HG02943 (cell line): ENCODE measurements around the gene PIK3CA.

ENCODE experiments used
- ATAC-seq: cut with Tn5 transposase; IDR thresholded peaks from one replicate; pipeline ENCODE4 v1.9.1; 2021; ENCODE audit warnings: mild to moderate bottlenecking, low read depth, moderate library complexity; ENCODE audit not compliant: unreplicated experiment

Gene PIK3CA

DNA sequence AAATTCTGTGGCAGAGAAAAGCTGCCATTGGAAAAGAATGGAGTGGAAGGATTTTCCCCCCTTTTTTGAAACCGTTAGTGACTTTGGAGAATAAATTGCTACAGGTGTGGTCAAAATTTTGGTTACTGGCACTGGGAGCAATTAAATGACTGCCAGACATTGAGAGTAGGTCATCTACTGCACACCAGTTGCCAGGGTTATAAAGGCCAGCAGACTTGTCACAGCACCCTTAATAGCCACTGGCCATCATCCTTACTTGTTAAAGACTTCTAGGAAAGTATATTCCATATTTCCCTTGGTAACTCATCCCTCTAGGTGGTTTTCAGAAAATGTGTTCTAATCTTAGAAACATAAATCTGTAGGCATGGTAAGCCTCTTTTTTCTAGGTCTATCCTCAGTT lies 8.0 kb downstream of the PIK3CA start:
- no peak for ATAC-seq

DNA sequence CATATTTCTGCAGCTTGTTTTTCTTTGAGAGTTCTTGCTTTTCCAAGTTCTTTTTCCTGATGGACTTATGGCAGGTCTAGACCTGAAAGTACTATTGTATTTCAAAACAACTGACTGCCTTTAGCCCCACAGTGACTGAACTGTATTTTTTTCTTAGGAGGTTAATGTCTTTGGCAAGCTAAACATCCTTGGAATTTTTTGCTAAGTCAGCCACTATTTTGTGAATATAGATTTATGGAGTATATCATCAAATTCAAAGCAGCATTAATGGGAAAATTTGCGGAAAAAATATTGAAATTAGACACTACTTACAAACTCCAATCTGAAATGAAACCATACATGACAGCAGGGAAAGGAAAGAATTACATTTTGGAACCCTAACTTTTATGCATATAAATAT lies 8.6 kb downstream of the PIK3CA start:
- no peak for ATAC-seq

DNA sequence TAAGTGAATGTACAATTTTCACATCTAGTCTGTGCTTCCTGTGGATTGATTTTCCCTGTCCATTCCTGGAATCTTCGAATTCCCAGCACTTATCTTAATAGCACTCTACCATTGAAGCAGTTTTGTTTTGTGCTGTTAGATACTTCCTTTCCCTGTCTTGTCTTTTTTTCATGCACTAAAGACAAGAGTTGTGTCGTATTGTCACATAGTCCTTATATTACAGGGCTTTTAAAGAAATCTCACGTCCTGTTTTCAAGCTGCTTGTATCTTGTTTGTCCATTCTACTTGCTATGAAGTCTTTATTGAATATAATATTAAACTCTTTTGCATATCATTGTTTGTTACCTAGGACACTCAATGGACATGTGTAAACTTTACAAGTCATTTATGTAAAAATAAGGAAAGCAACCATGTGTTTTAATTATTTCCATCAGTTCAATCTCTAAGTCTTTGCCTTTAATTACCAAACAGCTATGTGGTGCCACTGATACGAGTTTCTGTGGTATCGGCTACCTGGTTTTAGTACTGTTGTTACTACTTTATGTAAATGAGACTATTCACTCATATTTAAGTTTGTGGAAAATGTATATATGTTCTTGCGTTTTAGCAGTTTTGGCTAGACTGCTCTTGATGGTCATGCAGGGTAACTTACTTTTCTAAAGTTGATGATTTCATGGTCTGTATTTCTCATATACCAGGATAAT lies 10.3 kb downstream of the PIK3CA start:
- no peak for ATAC-seq

DNA sequence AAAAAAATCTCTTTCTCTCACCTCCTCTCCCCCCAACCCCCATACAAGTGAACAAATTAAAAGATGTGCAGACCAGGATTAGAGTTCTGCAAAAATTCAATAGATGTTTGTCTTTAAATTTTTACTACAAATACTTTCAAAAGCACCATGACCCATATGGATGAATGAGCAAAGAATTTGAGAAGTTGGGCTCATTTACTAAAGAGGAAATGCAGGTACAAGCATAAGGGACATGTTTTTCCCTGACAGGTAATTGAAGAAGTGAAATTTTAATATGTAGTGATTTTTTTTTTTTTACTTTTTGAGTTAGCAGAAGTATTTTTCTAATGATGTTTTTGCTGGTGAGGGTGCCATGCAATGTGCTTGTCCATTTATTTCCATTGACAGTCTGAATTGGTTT lies 15.3 kb downstream of the PIK3CA start:
- no peak for ATAC-seq

DNA sequence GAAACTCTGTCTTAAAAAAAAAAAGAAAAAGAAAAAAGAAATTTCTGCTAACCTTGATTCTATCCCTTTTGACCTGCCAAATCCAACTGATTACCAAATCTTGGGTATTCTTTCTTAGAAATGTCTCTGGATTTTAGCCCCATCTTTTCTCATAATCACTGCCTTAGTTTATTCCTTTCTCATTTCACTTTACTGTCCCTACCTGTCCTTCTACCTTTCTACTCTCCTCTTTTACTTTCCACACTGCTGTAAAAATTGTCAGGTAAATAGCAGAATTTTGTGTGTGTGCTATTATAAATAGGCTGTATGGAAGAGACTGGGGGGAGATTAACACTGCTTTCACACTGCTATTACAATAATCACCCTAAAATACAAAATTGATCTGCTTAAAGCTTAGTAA lies 16.7 kb downstream of the PIK3CA start:
- no peak for ATAC-seq

DNA sequence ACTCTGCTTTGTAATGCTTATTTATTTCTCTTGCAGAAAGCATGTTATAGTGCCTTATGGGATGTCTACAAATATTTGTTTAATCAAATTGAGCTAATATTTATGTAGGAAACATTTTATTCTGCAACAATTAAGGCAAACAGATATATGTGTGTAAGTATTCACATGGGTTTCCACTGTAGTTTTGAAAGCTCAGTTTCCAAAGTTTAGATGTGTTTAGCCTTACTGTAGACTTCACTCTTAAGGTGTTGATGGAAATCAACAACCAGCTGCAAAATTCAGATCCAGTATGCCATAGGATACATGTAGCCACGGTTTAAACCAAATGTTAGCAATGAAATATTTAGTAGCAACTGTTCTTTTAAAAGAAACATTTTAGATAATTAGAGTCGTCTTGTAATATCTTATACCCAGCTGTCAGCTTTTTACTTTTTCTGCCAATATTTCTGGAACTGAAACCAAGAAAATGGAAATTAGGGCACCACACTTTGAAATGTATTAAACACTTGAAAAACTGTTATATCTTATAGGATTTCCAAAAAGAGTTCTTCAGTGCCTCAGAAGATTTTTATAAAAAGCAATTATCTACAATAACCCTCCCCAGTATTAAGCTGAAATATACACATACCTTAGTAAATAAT lies 18.5 kb downstream of the PIK3CA start:
- no peak for ATAC-seq

DNA sequence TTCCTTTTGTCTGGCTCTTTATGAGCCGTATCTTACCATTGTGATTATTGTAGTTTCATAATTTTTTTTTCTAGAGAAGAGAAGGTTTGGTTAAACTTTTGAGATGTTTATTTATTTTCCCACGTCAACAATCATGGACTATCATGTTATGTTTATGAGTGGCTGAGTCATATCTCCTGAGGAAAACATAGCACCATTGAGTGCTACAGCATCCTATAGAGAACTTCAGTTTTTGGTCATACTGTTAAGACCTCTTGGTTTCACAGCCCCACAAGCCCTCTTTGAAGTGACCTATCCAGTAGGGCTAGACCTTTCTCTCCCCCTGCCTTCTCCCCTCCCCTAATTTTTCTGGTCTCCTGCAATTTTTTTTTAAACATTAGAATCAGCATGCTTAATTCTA lies 20.8 kb downstream of the PIK3CA start:
- no peak for ATAC-seq

DNA sequence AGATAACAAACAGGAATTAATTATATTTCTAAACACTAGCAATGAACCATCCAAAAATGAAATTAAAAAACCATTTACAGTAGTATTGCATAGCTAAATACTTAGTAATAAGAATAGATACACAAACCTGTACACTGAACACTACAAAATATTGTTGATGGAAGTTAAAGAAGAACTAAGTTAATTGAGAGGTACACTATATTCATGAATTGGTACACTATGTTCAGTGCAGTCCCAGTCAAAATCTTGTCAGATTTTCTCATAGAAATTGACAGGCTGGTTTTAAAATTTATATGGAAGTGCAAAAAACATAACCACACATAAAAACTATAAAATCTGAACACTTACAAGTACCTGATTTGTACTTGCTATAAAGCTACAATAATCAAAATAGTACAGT lies 24.4 kb downstream of the PIK3CA start:
- ATAC-seq, result no peak

DNA sequence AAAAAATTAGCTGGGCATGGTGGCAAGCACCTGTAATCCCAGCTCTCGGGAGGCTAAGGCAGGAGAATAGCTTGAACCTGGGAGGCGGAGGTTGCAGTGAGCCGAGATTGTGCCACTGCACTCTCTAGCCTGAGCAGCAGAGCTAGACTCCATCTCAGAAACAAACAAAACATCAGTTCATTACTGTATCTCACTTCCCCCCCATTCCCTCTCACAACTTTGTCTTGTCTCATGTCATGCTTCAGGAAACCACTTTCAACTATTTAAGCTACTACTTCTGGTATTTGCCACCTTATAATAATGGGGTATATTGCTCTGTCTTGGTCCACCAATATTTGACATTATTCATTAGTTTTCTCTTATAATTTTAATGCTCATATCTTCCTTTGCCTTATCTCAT lies 26.2 kb downstream of the PIK3CA start:
- no peak for ATAC-seq

DNA sequence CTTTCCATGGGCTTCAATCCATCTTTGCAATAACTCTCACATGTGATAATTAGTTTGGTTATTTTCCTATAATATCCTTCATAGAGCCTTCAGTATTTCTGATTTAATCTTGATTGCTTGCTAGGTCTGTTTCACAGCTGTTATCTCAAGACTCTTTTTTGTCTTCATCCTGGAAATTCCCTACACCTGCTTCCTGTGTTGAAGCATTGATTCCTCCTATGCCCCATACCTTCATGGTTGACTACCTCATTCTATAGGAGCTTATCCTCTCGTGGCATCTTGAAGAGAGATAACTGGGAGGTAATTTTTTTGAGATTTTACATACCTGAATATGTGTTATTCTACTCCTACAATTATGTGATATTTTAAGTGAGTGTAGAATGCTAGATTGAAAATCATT lies 26.7 kb downstream of the PIK3CA start:
- ATAC-seq, result no peak

DNA sequence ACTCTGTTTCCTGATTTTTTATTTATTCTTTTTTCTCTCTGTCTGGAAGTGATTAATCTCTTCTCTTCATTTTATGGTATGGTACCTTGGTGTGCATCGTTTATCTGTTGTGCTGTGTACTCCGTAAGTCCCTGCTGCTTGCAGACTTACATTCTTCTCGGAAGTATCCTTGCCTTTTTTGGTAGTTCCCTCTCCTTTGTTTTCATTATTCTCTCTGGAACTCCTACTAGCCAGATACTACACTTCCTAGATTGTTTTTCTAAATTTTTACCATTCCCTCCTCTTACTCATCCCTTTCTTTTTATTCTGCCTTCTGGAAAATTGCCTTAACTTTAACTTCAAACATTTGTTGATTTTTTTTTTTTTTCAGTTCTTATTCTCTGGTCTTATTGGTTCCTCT lies 27.2 kb downstream of the PIK3CA start:
- ATAC-seq, result no peak

DNA sequence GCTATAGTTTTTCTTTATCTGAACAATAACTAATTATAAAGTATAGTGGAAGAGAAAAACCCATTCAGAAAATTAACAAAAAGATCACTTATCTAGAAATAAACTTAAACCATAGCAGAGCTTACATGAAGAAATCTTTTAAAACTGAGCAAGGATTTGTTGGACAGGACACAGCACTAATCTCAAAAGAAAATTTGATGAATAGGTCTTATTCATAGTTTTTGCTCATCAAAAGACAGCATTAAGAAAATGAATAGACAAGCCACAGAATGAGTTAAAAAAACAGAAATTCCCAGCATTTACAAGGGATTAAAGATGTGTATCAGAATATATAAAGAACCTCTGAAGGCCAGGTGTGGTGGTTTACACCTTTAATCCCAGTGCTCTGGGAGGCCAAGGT lies 29.5 kb downstream of the PIK3CA start:
- ATAC-seq, result no peak

DNA sequence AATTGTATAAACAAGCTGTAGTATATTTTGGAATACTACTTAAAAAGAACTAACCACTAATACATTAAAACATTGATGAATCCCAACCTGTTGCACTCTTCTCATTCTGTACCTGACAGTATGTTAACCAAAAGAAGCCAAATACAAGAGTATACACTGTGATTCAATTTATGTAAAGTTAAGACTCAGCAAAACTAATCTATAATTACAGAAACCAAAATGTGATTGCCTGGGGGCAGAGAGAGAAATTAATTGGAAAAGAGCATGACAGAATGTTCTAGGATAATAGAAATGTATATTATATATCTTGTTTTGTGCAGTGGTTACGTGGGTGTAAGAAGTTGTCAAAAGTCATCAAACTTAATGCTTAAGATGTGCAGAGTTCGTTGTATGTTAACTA lies 31.1 kb downstream of the PIK3CA start:
- ATAC-seq, result no peak

DNA sequence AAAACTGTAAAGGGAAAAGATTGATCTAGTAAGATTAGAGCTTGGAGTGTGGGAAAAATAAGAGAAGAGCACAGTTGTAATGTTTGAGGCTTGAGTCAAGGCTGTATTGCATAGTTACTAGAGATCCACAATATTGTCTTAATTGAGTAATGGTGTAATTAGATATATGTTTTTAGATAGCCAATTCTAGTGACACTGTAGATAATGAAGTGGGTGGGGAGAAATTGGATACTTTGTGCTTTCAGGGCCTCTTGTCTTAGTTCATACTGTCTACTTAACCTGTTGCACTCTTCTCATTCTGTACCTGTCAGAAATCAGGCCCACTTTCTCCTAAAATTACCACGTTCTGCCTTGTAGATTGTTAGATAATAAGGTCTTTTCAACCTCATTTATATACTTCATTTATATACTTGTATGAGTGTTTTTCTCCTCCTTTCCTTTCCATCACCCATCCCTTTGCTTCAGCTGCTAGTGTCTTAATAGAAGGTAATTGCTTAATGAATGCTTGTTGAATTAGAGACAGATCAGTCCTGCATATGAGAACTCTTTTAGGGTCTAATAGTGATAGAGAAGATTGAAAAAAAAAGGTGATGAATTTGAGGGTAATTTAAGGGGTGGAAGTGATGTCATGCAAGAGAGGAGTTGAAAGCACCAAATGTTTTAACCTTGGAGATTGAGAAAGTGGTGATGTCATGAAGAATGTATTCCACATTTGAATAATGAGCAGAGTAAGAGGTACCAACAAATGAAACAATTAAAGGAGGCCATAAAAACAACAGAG lies 32.0 kb downstream of the PIK3CA start:
- no peak for ATAC-seq

DNA sequence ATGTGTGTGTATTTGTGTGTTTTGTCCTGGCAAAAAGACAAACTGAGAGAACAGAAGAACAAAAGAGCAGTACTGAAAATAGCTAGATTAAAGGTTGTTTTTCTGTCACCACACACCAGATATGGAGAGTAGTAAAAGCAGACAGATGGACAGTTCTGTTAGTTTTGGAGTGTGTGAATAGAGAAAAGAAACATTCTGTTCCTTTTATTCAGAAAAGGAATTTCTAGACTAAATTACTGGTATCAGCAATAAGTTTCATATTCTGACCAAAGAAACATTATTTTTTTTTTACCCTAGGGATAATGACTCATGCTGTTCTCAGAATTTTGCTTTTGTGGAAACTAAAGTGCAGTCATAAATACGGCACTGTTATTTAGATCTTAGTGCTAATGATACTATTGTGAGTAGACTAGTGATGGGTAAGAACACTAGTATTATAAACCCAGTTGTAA lies 32.9 kb downstream of the PIK3CA start:
- ATAC-seq, result no peak

DNA sequence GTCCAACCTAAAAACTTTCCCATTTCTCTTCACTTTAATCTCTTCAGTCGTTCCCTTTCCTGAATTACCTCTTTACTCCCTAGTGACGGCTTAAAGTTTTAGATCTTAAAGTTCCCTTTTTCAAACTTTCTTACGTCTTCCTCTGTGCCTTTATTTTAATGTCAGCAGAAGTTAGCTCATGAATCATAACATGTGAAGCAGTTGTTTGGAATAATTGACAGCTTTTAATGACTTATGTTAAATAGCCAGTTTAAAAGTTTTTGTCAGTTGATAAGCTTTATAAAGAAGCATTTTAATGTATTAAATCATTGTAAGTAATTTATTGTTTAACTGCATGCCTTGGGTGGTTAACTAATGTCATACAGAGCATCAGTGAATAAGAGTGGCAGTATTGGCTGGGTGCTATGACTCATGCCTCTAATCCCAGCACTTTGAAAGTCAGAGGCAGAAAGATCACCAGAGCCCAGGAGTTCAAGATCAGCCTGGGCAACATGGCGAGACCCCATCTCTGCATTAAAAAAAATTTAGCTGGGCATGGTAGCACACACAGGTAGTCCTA lies 33.9 kb downstream of the PIK3CA start:
- ATAC-seq, result no peak

DNA sequence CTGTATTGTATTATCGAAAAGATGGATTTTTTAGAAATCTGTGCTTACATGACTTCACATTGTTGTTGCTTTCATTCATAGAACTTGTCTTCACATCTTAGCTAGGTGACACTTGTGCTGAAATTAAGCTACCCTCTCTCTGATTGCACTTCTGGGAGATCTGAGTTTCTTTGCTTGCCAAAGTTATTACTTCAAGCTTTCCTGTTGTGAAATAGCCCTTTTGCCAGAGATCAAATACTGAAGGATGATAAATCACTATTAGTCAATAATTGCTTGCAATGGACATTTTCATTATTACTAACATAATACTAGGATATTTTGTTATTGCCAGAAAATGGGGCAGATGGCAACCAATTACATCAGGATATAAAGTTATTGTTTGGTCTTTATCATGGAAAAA lies 34.7 kb downstream of the PIK3CA start:
- ATAC-seq, result no peak

DNA sequence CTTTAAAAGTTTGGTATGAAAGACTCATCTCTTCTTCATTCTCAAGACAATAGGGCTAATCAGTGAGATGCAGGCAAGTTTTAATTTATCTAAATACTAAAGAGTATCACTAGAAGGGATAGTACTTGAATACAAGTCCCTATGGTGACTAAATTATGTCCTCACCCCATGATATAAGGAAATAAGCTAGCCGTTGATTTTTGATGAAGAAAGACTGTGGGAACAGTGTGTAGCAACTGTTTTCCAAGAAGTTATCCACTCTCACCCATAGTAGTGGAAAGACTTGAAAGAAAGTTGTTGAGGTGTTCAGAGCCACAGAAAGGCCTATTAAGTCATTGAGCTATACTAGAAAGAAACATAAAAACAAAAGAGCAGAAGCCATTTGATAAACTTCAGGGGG lies 36.7 kb downstream of the PIK3CA start:
- no peak for ATAC-seq

DNA sequence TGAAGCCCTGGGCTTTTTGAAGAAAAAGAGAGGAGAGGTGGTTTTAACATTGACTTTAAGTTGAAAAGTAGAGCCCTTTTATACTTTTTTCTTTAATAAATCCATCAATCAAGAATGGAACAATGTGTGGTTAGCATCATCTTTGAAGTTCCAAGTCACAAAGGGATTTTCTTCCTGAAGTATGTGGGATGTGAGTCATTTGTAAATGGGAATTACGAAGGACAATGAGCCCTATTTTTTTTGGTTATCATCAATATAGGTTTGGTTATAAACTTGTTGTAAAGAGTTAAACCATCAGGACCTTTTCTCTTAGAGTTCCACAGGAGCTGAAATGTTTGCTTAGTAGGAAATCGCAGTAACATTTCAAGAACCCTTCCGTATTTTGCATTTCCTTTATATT lies 38.3 kb downstream of the PIK3CA start:
- ATAC-seq, result no peak

DNA sequence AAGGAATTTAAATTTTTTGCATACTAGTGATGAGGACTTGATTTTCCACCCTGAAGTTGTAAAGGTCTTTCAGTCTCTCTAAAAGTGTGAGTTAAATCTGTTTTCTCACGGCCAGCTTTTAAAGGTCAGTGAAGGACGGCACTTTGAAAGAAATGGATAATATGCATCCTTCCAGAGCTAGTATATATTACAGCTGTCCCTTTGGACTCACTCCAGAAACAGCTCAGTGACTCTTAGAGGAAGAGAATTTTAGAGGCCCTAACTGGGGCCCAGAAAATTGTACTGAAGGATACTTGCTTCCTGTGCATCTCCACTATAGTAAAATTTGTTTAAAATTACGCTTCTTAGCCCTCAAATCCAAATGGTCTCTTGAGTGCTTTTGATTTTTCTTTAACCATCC lies 41.6 kb downstream of the PIK3CA start:
- no peak for ATAC-seq

DNA sequence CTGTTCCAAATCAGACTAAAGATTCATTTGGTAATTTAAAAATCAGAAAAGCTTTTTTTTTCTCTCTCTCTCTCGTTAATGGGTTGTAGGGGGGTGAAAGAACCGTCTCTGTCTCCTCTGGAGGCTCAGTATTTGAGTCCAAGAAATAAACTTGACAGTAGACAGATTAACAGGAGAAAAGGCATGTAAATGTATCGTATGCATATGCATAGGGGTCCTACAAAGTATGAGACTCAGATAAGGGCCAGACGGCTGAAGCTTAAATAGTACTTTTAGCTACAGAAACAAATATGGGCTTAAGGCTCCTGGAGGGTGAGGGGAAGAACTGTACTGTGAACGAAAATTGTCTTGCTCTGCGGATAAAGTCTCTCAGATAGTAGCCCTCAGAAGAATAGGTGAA lies 42.4 kb downstream of the PIK3CA start:
- no peak for ATAC-seq
